Measurements from ENCODE around the gene DUOXA1. TPM values are rescaled to one million over a fixed set of nuclear protein-coding genes. Genes with fewer than 3 reads are reported as not detected.
A peak's percentile ranks its signal among the peaks of the same experiment; 100 is the strongest.

Gene DUOXA1
- total RNA-seq, 1 experiment from 2014 or later: 0.09 TPM

DNA sequence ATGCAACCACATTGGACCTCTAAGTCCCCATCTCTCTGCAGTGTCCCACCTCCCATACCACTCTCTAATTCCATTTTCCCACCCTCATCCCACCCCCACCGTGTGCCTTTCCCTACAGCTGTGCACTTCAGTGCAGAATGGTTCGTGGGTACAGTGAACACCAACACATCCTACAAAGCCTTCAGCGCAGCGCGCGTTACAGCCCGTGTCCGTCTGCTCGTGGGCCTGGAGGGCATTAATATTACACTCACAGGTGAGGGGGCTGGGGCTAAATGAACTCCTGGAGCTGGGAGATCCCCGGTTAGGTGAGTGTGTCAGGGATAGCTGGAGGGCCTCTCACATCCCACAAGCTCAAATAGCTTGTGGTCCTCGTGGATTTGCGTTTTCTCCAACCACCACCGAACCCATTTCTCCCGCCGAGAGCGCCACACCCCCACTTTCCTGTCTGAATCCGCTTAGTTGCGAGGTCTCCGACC lies 13.6 kb downstream of the DUOXA1 start:
- DNase-seq (ENCODE audit: low spot score) (no peak), ATAC-seq (no peak)
- CTCF ChIA-PET: interaction anchor here (0.6 to 8.3 kb wide), 4 partner anchors 9 to 81 kb away, joined by 3 to 231 read pairs (median 4); partner anchors contain the start of genes DUOX1 and DUOXA1
- POLR2A ChIA-PET: interaction anchor here (1.3 kb wide), 1 partner anchor 19 kb away, joined by 5 read pairs; no protein-coding TSS in a partner anchor
- Mint-ChIP-seq H3K27me3 (ENCODE audit: low read depth) (peaks cover 99% of the 10 kb centered on the region), H3K4me1 (peaks cover 41% of the 10 kb centered on the region), H3K9me3 (no peaks in the 10 kb centered on the region), H3K36me3 (no peaks in the 10 kb centered on the region), H3K27ac (no peak overlapping the region), H3K4me3 (peak overlapping the region; percentile 64)
- TF ChIP-seq TP53 (CRISPR knock-in tag; IDR thresholded peaks at IDR 0.05): no peak
- TF ChIP-seq ZNF263 (CRISPR knock-in tag; IDR thresholded peaks at IDR 0.05; ENCODE audit: low read depth): no peak
- TF ChIP-seq IRF2 (CRISPR knock-in tag; IDR thresholded peaks at IDR 0.05; ENCODE audit: borderline replicate concordance, low read depth): no peak
- no peak for TF ChIP-seq ZNF425 (CRISPR knock-in tag; conservative IDR thresholded peaks at IDR 0.05)
- TF ChIP-seq CTCF (IDR thresholded peaks at IDR 0.05): no peak
- TF ChIP-seq, protein P1, sequence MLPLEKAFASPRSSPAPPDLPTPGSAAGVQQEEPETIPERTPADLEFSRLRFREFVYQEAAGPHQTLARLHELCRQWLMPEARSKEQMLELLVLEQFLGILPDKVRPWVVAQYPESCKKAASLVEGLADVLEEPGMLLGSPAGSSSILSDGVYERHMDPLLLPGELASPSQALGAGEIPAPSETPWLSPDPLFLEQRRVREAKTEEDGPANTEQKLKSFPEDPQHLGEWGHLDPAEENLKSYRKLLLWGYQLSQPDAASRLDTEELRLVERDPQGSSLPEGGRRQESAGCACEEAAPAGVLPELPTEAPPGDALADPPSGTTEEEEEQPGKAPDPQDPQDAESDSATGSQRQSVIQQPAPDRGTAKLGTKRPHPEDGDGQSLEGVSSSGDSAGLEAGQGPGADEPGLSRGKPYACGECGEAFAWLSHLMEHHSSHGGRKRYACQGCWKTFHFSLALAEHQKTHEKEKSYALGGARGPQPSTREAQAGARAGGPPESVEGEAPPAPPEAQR (CRISPR knock-in tag; IDR thresholded peaks at IDR 0.05): no peak
- TF ChIP-seq, protein P2, sequence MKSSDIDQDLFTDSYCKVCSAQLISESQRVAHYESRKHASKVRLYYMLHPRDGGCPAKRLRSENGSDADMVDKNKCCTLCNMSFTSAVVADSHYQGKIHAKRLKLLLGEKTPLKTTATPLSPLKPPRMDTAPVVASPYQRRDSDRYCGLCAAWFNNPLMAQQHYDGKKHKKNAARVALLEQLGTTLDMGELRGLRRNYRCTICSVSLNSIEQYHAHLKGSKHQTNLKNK (CRISPR knock-in tag; IDR thresholded peaks at IDR 0.05): no peak
- TF ChIP-seq, protein P3, sequence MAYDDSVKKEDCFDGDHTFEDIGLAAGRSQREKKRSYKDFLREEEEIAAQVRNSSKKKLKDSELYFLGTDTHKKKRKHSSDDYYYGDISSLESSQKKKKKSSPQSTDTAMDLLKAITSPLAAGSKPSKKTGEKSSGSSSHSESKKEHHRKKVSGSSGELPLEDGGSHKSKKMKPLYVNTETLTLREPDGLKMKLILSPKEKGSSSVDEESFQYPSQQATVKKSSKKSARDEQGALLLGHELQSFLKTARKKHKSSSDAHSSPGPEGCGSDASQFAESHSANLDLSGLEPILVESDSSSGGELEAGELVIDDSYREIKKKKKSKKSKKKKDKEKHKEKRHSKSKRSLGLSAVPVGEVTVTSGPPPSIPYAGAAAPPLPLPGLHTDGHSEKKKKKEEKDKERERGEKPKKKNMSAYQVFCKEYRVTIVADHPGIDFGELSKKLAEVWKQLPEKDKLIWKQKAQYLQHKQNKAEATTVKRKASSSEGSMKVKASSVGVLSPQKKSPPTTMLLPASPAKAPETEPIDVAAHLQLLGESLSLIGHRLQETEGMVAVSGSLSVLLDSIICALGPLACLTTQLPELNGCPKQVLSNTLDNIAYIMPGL (CRISPR knock-in tag; IDR thresholded peaks at IDR 0.05): no peak
- TF ChIP-seq, protein P4, sequence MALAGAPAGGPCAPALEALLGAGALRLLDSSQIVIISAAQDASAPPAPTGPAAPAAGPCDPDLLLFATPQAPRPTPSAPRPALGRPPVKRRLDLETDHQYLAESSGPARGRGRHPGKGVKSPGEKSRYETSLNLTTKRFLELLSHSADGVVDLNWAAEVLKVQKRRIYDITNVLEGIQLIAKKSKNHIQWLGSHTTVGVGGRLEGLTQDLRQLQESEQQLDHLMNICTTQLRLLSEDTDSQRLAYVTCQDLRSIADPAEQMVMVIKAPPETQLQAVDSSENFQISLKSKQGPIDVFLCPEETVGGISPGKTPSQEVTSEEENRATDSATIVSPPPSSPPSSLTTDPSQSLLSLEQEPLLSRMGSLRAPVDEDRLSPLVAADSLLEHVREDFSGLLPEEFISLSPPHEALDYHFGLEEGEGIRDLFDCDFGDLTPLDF (CRISPR knock-in tag; IDR thresholded peaks at IDR 0.05): no peak
- TF ChIP-seq, protein P5, sequence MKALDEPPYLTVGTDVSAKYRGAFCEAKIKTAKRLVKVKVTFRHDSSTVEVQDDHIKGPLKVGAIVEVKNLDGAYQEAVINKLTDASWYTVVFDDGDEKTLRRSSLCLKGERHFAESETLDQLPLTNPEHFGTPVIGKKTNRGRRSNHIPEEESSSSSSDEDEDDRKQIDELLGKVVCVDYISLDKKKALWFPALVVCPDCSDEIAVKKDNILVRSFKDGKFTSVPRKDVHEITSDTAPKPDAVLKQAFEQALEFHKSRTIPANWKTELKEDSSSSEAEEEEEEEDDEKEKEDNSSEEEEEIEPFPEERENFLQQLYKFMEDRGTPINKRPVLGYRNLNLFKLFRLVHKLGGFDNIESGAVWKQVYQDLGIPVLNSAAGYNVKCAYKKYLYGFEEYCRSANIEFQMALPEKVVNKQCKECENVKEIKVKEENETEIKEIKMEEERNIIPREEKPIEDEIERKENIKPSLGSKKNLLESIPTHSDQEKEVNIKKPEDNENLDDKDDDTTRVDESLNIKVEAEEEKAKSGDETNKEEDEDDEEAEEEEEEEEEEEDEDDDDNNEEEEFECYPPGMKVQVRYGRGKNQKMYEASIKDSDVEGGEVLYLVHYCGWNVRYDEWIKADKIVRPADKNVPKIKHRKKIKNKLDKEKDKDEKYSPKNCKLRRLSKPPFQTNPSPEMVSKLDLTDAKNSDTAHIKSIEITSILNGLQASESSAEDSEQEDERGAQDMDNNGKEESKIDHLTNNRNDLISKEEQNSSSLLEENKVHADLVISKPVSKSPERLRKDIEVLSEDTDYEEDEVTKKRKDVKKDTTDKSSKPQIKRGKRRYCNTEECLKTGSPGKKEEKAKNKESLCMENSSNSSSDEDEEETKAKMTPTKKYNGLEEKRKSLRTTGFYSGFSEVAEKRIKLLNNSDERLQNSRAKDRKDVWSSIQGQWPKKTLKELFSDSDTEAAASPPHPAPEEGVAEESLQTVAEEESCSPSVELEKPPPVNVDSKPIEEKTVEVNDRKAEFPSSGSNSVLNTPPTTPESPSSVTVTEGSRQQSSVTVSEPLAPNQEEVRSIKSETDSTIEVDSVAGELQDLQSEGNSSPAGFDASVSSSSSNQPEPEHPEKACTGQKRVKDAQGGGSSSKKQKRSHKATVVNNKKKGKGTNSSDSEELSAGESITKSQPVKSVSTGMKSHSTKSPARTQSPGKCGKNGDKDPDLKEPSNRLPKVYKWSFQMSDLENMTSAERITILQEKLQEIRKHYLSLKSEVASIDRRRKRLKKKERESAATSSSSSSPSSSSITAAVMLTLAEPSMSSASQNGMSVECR (CRISPR knock-in tag; IDR thresholded peaks at IDR 0.05; ENCODE audit: borderline replicate concordance): no peak
- TF ChIP-seq USF1 (CRISPR knock-in tag; IDR thresholded peaks at IDR 0.05): no peak
- no peak for TF ChIP-seq AR (CRISPR knock-in tag; IDR thresholded peaks at IDR 0.05)
- no peak for TF ChIP-seq AFF4 (CRISPR knock-in tag; IDR thresholded peaks at IDR 0.05; ENCODE audit: borderline replicate concordance)
- no peak for TF ChIP-seq FOXJ3 (CRISPR knock-in tag; IDR thresholded peaks at IDR 0.05; ENCODE audit: borderline replicate concordance)
